Gastroesophageal sphincter (tissue), 4 donors: ENCODE measurements around the gene PPP2R3C. TPM values are rescaled to one million over a fixed set of nuclear protein-coding genes. Genes with fewer than 3 reads are reported as not detected.

Source experiments
- ATAC-seq: fragments of 150-250 bp; one replicate; pipeline ENCODE4 v1.9.1; 2016; ENCODE audit warnings: mild to moderate bottlenecking, moderate library complexity
- H3K27ac ChIP-seq, 4 donors: fragments of 200-600 bp; sonication (generic) in 3 of 4; 1 replicate in 3 of 4; 2 replicates in 1 of 4; pipeline ENCODE4 v1.5.1; 2016 to 2019
- H3K27me3 ChIP-seq: fragments of 200-600 bp; sonication (generic); one replicate; pipeline ENCODE4 v1.5.1; 2019
- H3K36me3 ChIP-seq, 2 donors: fragments of 200-600 bp; sonication (generic); one replicate each; pipeline ENCODE4 v1.5.1; 2019; ENCODE audit warnings: control low read depth in 1 of 2
- H3K4me1 ChIP-seq, 3 donors: fragments of 200-600 bp; sonication (generic); 1 replicate in 2 of 3; 2 replicates in 1 of 3; pipeline ENCODE4 v1.5.1; 2016 to 2019; ENCODE audit warnings: control low read depth in 2 of 3
- H3K4me3 ChIP-seq, 2 donors: fragments of 200-600 bp; sonication (generic); one replicate each; pipeline ENCODE4 v1.5.1; 2019; ENCODE audit warnings: mild to moderate bottlenecking in 1 of 2, moderate library complexity in 1 of 2
- H3K9me3 ChIP-seq, 3 donors: fragments of 200-600 bp; sonication (generic); one replicate each; pipeline ENCODE4 v1.5.1; 2017 to 2019; ENCODE audit warnings: control low read depth in 2 of 3
- CTCF ChIP-seq, 4 experiments: fragments of 200-600 bp in 2 of 4; fragments of 450-650 bp in 2 of 4; sonication (generic) in 1 of 4; IDR thresholded peaks; one replicate each; pipeline ENCODE4 v1.5.1; 2017 to 2019; ENCODE audit warnings: antibody characterized with exemption in 4 of 4, mild to moderate bottlenecking in 2 of 4, moderate library complexity in 2 of 4
- EP300 ChIP-seq: sonication (generic); formaldehyde crosslinking; IDR thresholded peaks from one replicate; pipeline ENCODE4 v1.6.1; 2017; ENCODE audit warnings: antibody characterized with exemption, mild to moderate bottlenecking
- POLR2A ChIP-seq, 2 donors: fragments of 450-650 bp; IDR thresholded peaks; one replicate each; pipeline ENCODE4 v1.6.1; 2017; ENCODE audit warnings: antibody characterized with exemption in 2 of 2, mild to moderate bottlenecking in 2 of 2, moderate library complexity in 1 of 2
- POLR2AphosphoS5 ChIP-seq: sonication (generic); formaldehyde crosslinking; IDR thresholded peaks from one replicate; pipeline ENCODE4 v1.6.1; 2017; ENCODE audit warnings: antibody characterized with exemption
- WGBS, 2 donors: methylation state at CpG; one replicate each; pipeline ENCODE4 v1.1.5; 2018; ENCODE audit warnings: low coverage in 1 of 2; 5-methylcytosine and 5-hydroxymethylcytosine counted together
- total RNA-seq, 4 donors: library from RNA; depleted of rRNA; stranded (reverse); fragments of >200 nt; gene quantifications; one replicate each; pipeline ENCODE4 v1.1.0, GENCODE V29; 2016

The PPP2R3C gene
- total RNA-seq: 10 to 100 TPM; 29.3 to 44.9 (median 32.4) TPM

- Histone ChIP-seq H3K4me1 (peaks cover 0 to 70% (median 8%) of the 10 kb centered on the region in 3 donors), H3K27me3 (no peaks in the 10 kb centered on the region), H3K27ac (peak within 1 kb of the TSS; percentile 91 to 96 (median 92)), H3K4me3 (peak within 1 kb of the TSS; percentile 63 to 73), H3K36me3 (peaks cover 0 to 9% of the 10 kb centered on the region in 2 donors), H3K9me3 (no peaks in the 10 kb centered on the region)
- TF ChIP-seq POLR2A (IDR thresholded peaks at IDR 0.05) (peak; percentile 58 to 71), CTCF (IDR thresholded peaks at IDR 0.05) (no peak), POLR2AphosphoS5 (peak; percentile 82), EP300 (no peak)
- peak; percentile 95 for ATAC-seq
- WGBS, 2 donors: 0% methylated on average over 18 to 42 of the region's 57 CpGs
Measured at GRCh38 chr14:35121887-35122695, at the start of gene PPP2R3C, which contains the start of gene PRORP. Gene PPP2R3C (minus strand): TSS chr14:35121990. CDS start chr14:35121959, 31 bp downstream. Gene PRORP (plus strand): TSS chr14:35122552. CDS start chr14:35123246, 694 bp downstream.

- Histone ChIP-seq H3K27me3 (no peaks in the 10 kb centered on the region), H3K27ac (no peak overlapping the region), H3K9me3 (no peaks in the 10 kb centered on the region), H3K36me3 (peaks cover 0 to 8% of the 10 kb centered on the region in 2 donors), H3K4me3 (no peak overlapping the region), H3K4me1 (no peaks in the 10 kb centered on the region)
- TF ChIP-seq POLR2A (IDR thresholded peaks at IDR 0.05): no peak
- no peak for TF ChIP-seq CTCF (IDR thresholded peaks at IDR 0.05)
- no peak for TF ChIP-seq EP300
- TF ChIP-seq POLR2AphosphoS5: no peak
- 58 to 72% methylated on average over 3 of the region's 3 CpGs for WGBS, 2 donors
- no peak for ATAC-seq
Measured at GRCh38 chr14:35167496-35167895, 45.7 kb upstream of the PPP2R3C start.

GRCh38 chr14:35164849-35165248 is 43.1 kb upstream of the PPP2R3C start:
- Histone ChIP-seq H3K36me3 (peaks cover 0 to 5% of the 10 kb centered on the region in 2 donors), H3K27me3 (no peaks in the 10 kb centered on the region), H3K27ac (no peak overlapping the region), H3K4me3 (no peak overlapping the region), H3K9me3 (no peaks in the 10 kb centered on the region), H3K4me1 (no peaks in the 10 kb centered on the region)
- no peak for ATAC-seq
- 81 to 84% methylated on average over 5 of the region's 5 CpGs for WGBS, 2 donors
- no peak for TF ChIP-seq POLR2AphosphoS5
- no peak for TF ChIP-seq EP300

- Histone ChIP-seq H3K9me3 (no peaks in the 10 kb centered on the region), H3K4me3 (no peak overlapping the region), H3K27me3 (no peaks in the 10 kb centered on the region), H3K4me1 (no peaks in the 10 kb centered on the region), H3K36me3 (peaks cover 4 to 11% of the 10 kb centered on the region in 2 donors), H3K27ac (no peak overlapping the region)
- ATAC-seq: no peak
- WGBS, 2 donors: 86 to 100% methylated on average over 1 of the region's 1 CpG
- no peak for TF ChIP-seq POLR2AphosphoS5
- TF ChIP-seq POLR2A (IDR thresholded peaks at IDR 0.05): no peak
- TF ChIP-seq EP300: no peak
- no peak for TF ChIP-seq CTCF (IDR thresholded peaks at IDR 0.05)
Measured at GRCh38 chr14:35163384-35163783, 41.6 kb upstream of the PPP2R3C start.

- H3K4me1 ChIP-seq: peaks cover 0 to 4% (median 0%) of the 10 kb centered on the region in 3 donors
- peaks cover 4 to 11% of the 10 kb centered on the region in 2 donors for H3K36me3 ChIP-seq
- no peak for ATAC-seq
- H3K27ac ChIP-seq: no peak overlapping the region
- H3K9me3 ChIP-seq: no peaks in the 10 kb centered on the region
- no peak for TF ChIP-seq CTCF (IDR thresholded peaks at IDR 0.05)
- TF ChIP-seq EP300: no peak
- TF ChIP-seq POLR2A (IDR thresholded peaks at IDR 0.05): no peak
- TF ChIP-seq POLR2AphosphoS5: no peak
- 76 to 84% methylated on average over 5 of the region's 5 CpGs for WGBS, 2 donors
- H3K27me3 ChIP-seq: no peaks in the 10 kb centered on the region
- no peak overlapping the region for H3K4me3 ChIP-seq
Measured at GRCh38 chr14:35161231-35161630, 39.4 kb upstream of the PPP2R3C start.
